Mesothelial cell of epicardium (in vitro differentiated cells): Measurements from ENCODE around the gene VWA8. TPM values are rescaled to one million over a fixed set of nuclear protein-coding genes. Genes with fewer than 3 reads are reported as not detected.
A peak's percentile ranks its signal among the peaks of the same experiment; 100 is the strongest.

Experiments used
- DNase-seq, 2 experiments: peaks; one replicate each; pipeline ENCODE4 v3.0.0; 2021; ENCODE audit warnings: low spot score in 2 of 2; ENCODE audit not compliant: unreplicated experiment in 2 of 2
- H3K27ac Mint-ChIP-seq: 2 replicates; pipeline ENCODE4 v1.8.0; 2021; ENCODE audit warnings: mixed read lengths
- H3K27me3 Mint-ChIP-seq: 2 replicates; pipeline ENCODE4 v1.8.0; 2021; ENCODE audit warnings: low read depth, mixed read lengths
- H3K36me3 Mint-ChIP-seq: 2 replicates; pipeline ENCODE4 v1.8.0; 2021; ENCODE audit warnings: mixed read lengths
- H3K4me1 Mint-ChIP-seq: 2 replicates; pipeline ENCODE4 v1.8.0; 2021; ENCODE audit warnings: mixed read lengths
- H3K4me3 Mint-ChIP-seq: 2 replicates; pipeline ENCODE4 v1.8.0; 2021; ENCODE audit warnings: mild to moderate bottlenecking, moderate library complexity, mixed read lengths
- H3K9me3 Mint-ChIP-seq: 2 replicates; pipeline ENCODE4 v1.8.0; 2021; ENCODE audit warnings: mixed read lengths
- CTCF ChIP-seq: fragments of 200-600 bp; sonication (generic); IDR thresholded peaks from one replicate; pipeline ENCODE4 v1.5.0; 2021; ENCODE audit warnings: antibody characterized with exemption; ENCODE audit not compliant: unreplicated experiment
- total RNA-seq: library from RNA; stranded (reverse); gene quantifications from 3 replicates; pipeline ENCODE4 v1.2.1, GENCODE V29; 2021

VWA8 gene
- total RNA-seq, 1 donor from 2014 or later = 20.0 TPM

- no peak for DNase-seq
- Mint-ChIP-seq H3K4me3 (peak overlapping the region; percentile 14), H3K36me3 (peaks cover 9% of the 10 kb centered on the region), H3K9me3 (no peaks in the 10 kb centered on the region), H3K27ac (peak overlapping the region; percentile 88), H3K27me3 (no peaks in the 10 kb centered on the region), H3K4me1 (peaks cover 37% of the 10 kb centered on the region)
- no peak for TF ChIP-seq CTCF
These were observed 266.2 kb downstream of the VWA8 start for GRCh38 chr13:41694545-41695301.

GRCh38 chr13:41693434-41693833 lies 267.5 kb downstream of the VWA8 start:
- H3K4me3 Mint-ChIP-seq = no peak overlapping the region
- no peak overlapping the region for H3K27ac Mint-ChIP-seq
- H3K9me3 Mint-ChIP-seq = no peaks in the 10 kb centered on the region
- H3K4me1 Mint-ChIP-seq = peaks cover 38% of the 10 kb centered on the region
- H3K27me3 Mint-ChIP-seq = no peaks in the 10 kb centered on the region
- H3K36me3 Mint-ChIP-seq = peaks cover 7% of the 10 kb centered on the region
- TF ChIP-seq CTCF = no peak
- no peak for DNase-seq

- TF ChIP-seq CTCF = no peak
- no peak for DNase-seq
- H3K4me3 Mint-ChIP-seq = no peak overlapping the region
- peaks cover 11% of the 10 kb centered on the region for H3K36me3 Mint-ChIP-seq
- H3K27ac Mint-ChIP-seq = no peak overlapping the region
- no peaks in the 10 kb centered on the region for H3K9me3 Mint-ChIP-seq
- no peaks in the 10 kb centered on the region for H3K27me3 Mint-ChIP-seq
- H3K4me1 Mint-ChIP-seq = peaks cover 28% of the 10 kb centered on the region
These were observed 269.6 kb downstream of the VWA8 start for GRCh38 chr13:41691274-41691673.

- Mint-ChIP-seq H3K4me1 (peaks cover 2% of the 10 kb centered on the region), H3K9me3 (no peaks in the 10 kb centered on the region), H3K4me3 (no peak overlapping the region), H3K36me3 (peaks cover 34% of the 10 kb centered on the region), H3K27me3 (no peaks in the 10 kb centered on the region), H3K27ac (no peak overlapping the region)
- no peak for DNase-seq
- TF ChIP-seq CTCF = no peak
These were observed 278.1 kb downstream of the VWA8 start for GRCh38 chr13:41682766-41683165.

GRCh38 chr13:41682001-41682400 lies 278.9 kb downstream of the VWA8 start:
- TF ChIP-seq CTCF = no peak
- Mint-ChIP-seq H3K9me3 (no peaks in the 10 kb centered on the region), H3K4me3 (no peak overlapping the region), H3K4me1 (peaks cover 2% of the 10 kb centered on the region), H3K36me3 (peaks cover 34% of the 10 kb centered on the region), H3K27me3 (no peaks in the 10 kb centered on the region), H3K27ac (no peak overlapping the region)
- DNase-seq = no peak
